Neural progenitor cell (in vitro differentiated cells): ENCODE data around the gene PRKAG1.

ENCODE experiments used
- CTCF ChIP-seq: fragments of 200-600 bp; sonication (generic); IDR thresholded peaks from 2 replicates; pipeline ENCODE4 v1.5.1; 2017; ENCODE audit warnings: antibody characterized with exemption, mild to moderate bottlenecking
- EZH2 ChIP-seq: fragments of 200-600 bp; sonication (generic); IDR thresholded peaks from 2 replicates; pipeline ENCODE4 v1.6.1; 2017; ENCODE audit warnings: antibody characterized with exemption, mild to moderate bottlenecking, moderate library complexity
- EZH2phosphoT487 ChIP-seq: fragments of 200-600 bp; sonication (generic); IDR thresholded peaks from 2 replicates; pipeline ENCODE4 v1.6.1; 2017; ENCODE audit warnings: antibody characterized with exemption

- peak; percentile 32 for TF ChIP-seq CTCF
- TF ChIP-seq EZH2 = peak; percentile 90
- TF ChIP-seq EZH2phosphoT487 = peak; percentile 85
Measured at GRCh38 chr12:48969833-48970701, 48.5 kb downstream of the PRKAG1 start.
